K562 (cell line): ENCODE measurements around the gene CRB2. TPM values are rescaled to one million over a fixed set of nuclear protein-coding genes. Genes with fewer than 3 reads are reported as not detected.

Experiments
- ATAC-seq: fragments of 200-7000 bp; cut with Tn5 transposase; 3 replicates; pipeline ENCODE4 v1.9.1; 2020; ENCODE audit warnings: moderate library complexity
- BruUV-seq: library from RNA; stranded (reverse); fragments of 400-500 nt; replicated peaks from 2 replicates; lab custom pipeline; 2021; lab: Mats Ljungman, UMichigan
- CTCF ChIA-PET: fragments of 300-600 bp; formaldehyde crosslinking; extraction: SDS; loops from one replicate; lab custom pipeline; 2021; ENCODE audit warnings: low intra/inter-chr PET ratio; lab: Yijun Ruan, JAX
- POLR2A ChIA-PET: fragments of 300-600, 350-650 bp; sonication (Branson Sonifier 250); formaldehyde crosslinking; extraction: SDS; loops from one replicate; lab custom pipeline; 2021; ENCODE audit warnings: antibody characterized with exemption, inconsistent platforms; lab: Yijun Ruan, JAX
- DNase-seq, 4 experiments: peaks; one replicate each; pipeline versions ENCODE4 v3.0.0 to v3.0.0-alpha.2; 2011 to 2018; ENCODE audit warnings: low spot score in 3 of 4, mixed read lengths in 3 of 4; ENCODE audit errors: extremely low read depth in 1 of 4
- FAIRE-seq: peaks from 2 replicates; lab custom pipeline; 2011; peaks lifted over from hg19 to GRCh38; lab: Jason Lieb, UNC
- H2AFZ ChIP-seq: 2 replicates; pipeline ENCODE4 v1.6.0; 2011; ENCODE audit warnings: low read depth, low read length, control low read depth, inconsistent platforms
- H3K27ac ChIP-seq: fragments of 200-600 bp; 3 replicates; pipeline ENCODE4 v1.8.0; 2011; ENCODE audit warnings: low read depth, mild to moderate bottlenecking, control low read depth, inconsistent platforms, low read length, moderate library complexity, mixed read lengths; ENCODE audit errors: extremely low read depth
- H3K27me3 ChIP-seq, 2 experiments: fragments of 300-600 bp in 1 of 2; 2 replicates in 1 of 2; 3 replicates in 1 of 2; pipeline versions ENCODE4 v1.6.0 to v1.8.0; 2011; ENCODE audit warnings: inconsistent platforms in 2 of 2, low read length in 2 of 2, mild to moderate bottlenecking in 1 of 2, mixed read lengths in 1 of 2, moderate library complexity in 1 of 2; ENCODE audit not compliant: control insufficient read depth in 2 of 2, insufficient read depth in 2 of 2
- H3K36me3 ChIP-seq: fragments of 300-600 bp; 3 replicates; pipeline ENCODE4 v1.8.0; 2011; ENCODE audit warnings: mild to moderate bottlenecking, low read length, inconsistent platforms; ENCODE audit not compliant: control insufficient read depth, insufficient read depth
- H3K4me1 ChIP-seq, 2 experiments: fragments of 200-600 bp in 1 of 2; replicated peaks in 1 of 2; 2 replicates in 1 of 2; 3 replicates in 1 of 2; pipeline versions ENCODE4 v1.5.1 to v1.8.0; 2011; ENCODE audit warnings: inconsistent platforms in 2 of 2, low read length in 2 of 2, mild to moderate bottlenecking in 1 of 2, mixed read lengths in 1 of 2, moderate library complexity in 1 of 2; ENCODE audit not compliant: control insufficient read depth in 2 of 2, insufficient read depth in 2 of 2
- H3K4me2 ChIP-seq: 2 replicates; pipeline ENCODE4 v1.6.1; 2011; ENCODE audit warnings: low read length, control low read depth, inconsistent platforms, mixed read lengths; ENCODE audit not compliant: insufficient read depth
- H3K4me3 ChIP-seq: fragments of 200-600 bp; sonication (generic), shearing (Covaris generic); 2 replicates; pipeline ENCODE4 v1.5.1; 2016; ENCODE audit warnings: control low read depth, inconsistent platforms
- H3K79me2 ChIP-seq: fragments of 200-600 bp; 3 replicates; pipeline ENCODE4 v1.8.0; 2011; ENCODE audit warnings: low read length, inconsistent platforms; ENCODE audit not compliant: control insufficient read depth, insufficient read depth
- H3K9ac ChIP-seq, 2 experiments: 2 replicates each; pipeline versions ENCODE4 v1.6.0 to v1.6.1; 2011; ENCODE audit warnings: low read depth in 2 of 2, low read length in 2 of 2, control low read depth in 1 of 2, inconsistent platforms in 1 of 2, mild to moderate bottlenecking in 1 of 2, mixed read lengths in 1 of 2; ENCODE audit not compliant: insufficient read depth in 1 of 2
- H3K9me1 ChIP-seq: one replicate; pipeline ENCODE4 v1.6.0; 2011; ENCODE audit warnings: inconsistent platforms, mild to moderate bottlenecking, low read length, moderate library complexity; ENCODE audit not compliant: control insufficient read depth, insufficient read depth
- H3K9me3 ChIP-seq: replicated peaks from 2 replicates; pipeline ENCODE4 v1.5.1; 2011; ENCODE audit warnings: low read depth, low read length, inconsistent platforms; ENCODE audit not compliant: control insufficient read depth, insufficient read depth
- H4K20me1 ChIP-seq: replicated peaks from 2 replicates; pipeline ENCODE4 v1.6.1; 2011; ENCODE audit warnings: low read length, inconsistent platforms, mixed read lengths; ENCODE audit not compliant: control insufficient read depth, insufficient read depth
- NR2F6 ChIP-seq: fragments of 450-650 bp; formaldehyde crosslinking; IDR thresholded peaks from 2 replicates; pipeline ENCODE4 v1.4.0; 2020; ENCODE audit warnings: mild to moderate bottlenecking
- RBFOX2 ChIP-seq: fragments of 200-400 bp; formaldehyde crosslinking; IDR thresholded peaks from 2 replicates; pipeline ENCODE4 v1.6.1; 2017; ENCODE audit warnings: low read depth, mild to moderate bottlenecking, low read length, moderate library complexity
- RBM17 ChIP-seq: fragments of 200-400 bp; formaldehyde crosslinking; IDR thresholded peaks from 2 replicates; pipeline ENCODE4 v1.6.1; 2017; ENCODE audit warnings: low read depth, mild to moderate bottlenecking, low read length, borderline replicate concordance
- ZNF124 ChIP-seq: sonication (generic); formaldehyde crosslinking; IDR thresholded peaks from 2 replicates; pipeline ENCODE4 v1.8.1; 2022; ENCODE audit warnings: missing genetic modification reagents
- whole genome bisulfite sequencing: fragments of 100-300 bp; shearing (Covaris generic); methylation state at CpG from one replicate; pipeline ENCODE4 v1.1.6; 2016; ENCODE audit warnings: low coverage, mixed read lengths; ENCODE audit not compliant: insufficient coverage; ENCODE audit errors: missing lambda C conversion rate; 5-methylcytosine and 5-hydroxymethylcytosine counted together
- in situ Hi-C: fragments of 300-500 bp; cut with MboI; formaldehyde crosslinking; loops from 4 replicates; pipeline ENCODE4 v1.15.0; 2018; ENCODE audit warnings: inconsistent platforms, mixed read lengths
- intact Hi-C: fragments of 100-400 bp; cut with micrococcal nuclease; formaldehyde crosslinking; loops from 2 replicates; pipeline ENCODE4 v1.14.2; 2022
- polyA plus RNA-seq, 8 experiments: library from polyadenylated mRNA; depleted of rRNA in 4 of 8; stranded (reverse) in 5 of 8; unstranded in 3 of 8; fragments of >200 nt; fragmentation: Nextera tagmentation in 2 of 8; fragmentation: Illumina TruSeq in 1 of 8; extraction: Ambion mirVana in 2 of 8; extraction: Trizol in 1 of 8; gene quantifications; 2 replicates each; pipeline versions ENCODE4 v1.2.1 to v1.2.3, GENCODE V29; 2011 to 2014; ENCODE audit warnings: inconsistent platforms in 1 of 8, missing spikeins in 1 of 8
- total RNA-seq, 7 experiments: library from RNA; depleted of rRNA in 6 of 7; stranded (reverse); fragments of >200 nt in 6 of 7; fragmentation: Illumina TruSeq in 2 of 7; extraction: Trizol in 2 of 7; gene quantifications; 2 replicates each; pipeline versions ENCODE4 v1.2.1 to v1.2.3, GENCODE V29; 2011 to 2021; ENCODE audit warnings: low replicate concordance in 1 of 7
- TF ChIP-seq, protein P1 (sequence below): fragments of 450-650 bp; IDR thresholded peaks from 2 replicates; pipeline ENCODE4 v1.6.1; 2016; ENCODE audit warnings: mild to moderate bottlenecking

The CRB2 gene
- total and polyA plus RNA-seq, 9 of the 15 experiments (the other 6 are each of a cell fraction or from before 2014, with no cell fraction given) = 0.13 to 1.2 (median 0.25) TPM; not detected in 2

DNA sequence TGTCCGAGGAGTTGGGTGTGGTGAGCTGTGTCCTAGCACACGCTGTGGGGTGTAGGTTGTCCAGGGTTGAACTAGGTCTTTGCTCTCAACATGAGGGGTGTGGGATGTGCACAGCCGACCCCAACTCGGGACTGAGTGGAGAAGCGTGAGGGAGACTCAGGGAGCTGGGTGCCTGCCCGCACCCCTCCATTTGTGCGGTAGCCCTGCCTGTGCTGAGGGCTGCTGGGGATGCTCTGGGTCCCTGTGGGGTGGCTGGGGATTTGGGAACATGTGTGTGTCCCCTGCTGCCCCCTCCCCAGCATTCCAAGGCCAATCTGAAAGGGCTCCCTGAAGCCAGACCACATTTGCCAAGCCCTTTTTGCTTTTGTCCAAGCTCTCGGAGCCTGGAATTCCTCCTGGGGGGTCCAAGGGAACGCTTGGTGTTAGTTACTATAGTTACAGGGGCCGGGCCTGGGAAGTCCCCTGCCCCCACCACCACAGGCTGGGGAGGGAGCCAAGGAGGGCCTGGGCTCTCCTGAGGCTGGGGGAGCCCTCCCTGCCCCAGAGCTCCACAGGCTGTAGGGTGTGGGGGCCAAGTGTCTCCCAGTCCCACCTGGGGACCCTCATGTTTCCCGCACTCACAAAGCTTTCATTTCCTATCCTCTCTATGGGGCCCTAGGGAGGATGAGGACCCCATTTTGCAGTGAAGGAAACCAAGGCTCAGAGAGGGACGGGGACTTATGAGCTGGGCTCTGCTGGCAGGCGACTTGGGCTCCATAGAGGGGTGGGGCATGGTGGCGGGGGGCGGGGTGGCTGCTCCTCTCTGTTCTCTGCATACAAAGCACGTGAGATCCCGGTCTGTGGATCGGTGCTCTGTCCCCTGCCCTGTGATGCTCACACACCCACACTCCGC, 1.1 kb downstream of the CRB2 start:
- Histone ChIP-seq H3K4me1 (peaks cover 36 to 81% of the 10 kb centered on the region in 2 experiments), H2AFZ (no peak overlapping the region; the same call in 1 of the 2 replicates), H3K9ac (peak overlapping the region in 1 of 2 experiments; percentile 80; a peak in 2 of 4 replicates), H3K27ac (no peak overlapping the region), H3K9me1 (no peaks in the 10 kb centered on the region)
- 67% methylated on average over 14 of the region's 19 CpGs for WGBS
- ChIA-PET CTCF (interaction anchor here (5.6 kb wide), 1 partner anchor 28 kb away, joined by 75 read pairs; no protein-coding TSS in a partner anchor), POLR2A (no interaction called here)
- BruUV-seq = no TSS peak
- intact Hi-C loops = no loop called here
- no peak for TF ChIP-seq RBM17
- no peak for TF ChIP-seq NR2F6 (CRISPR knock-in tag)
- TF ChIP-seq, all 486 proteins: peak for 0
- Histone ChIP-seq H3K4me2 (no peak overlapping the region), H4K20me1 (no peaks in the 10 kb centered on the region), H3K4me3 (no peak overlapping the region), H3K79me2 (no peaks in the 10 kb centered on the region), H3K36me3 (no peaks in the 10 kb centered on the region), H3K9me3 (no peaks in the 10 kb centered on the region), H3K27me3 (peaks cover 0 to 15% of the 10 kb centered on the region in 2 experiments; a peak in 2 of 5 replicates)
- no peak for ATAC-seq
- in situ Hi-C loops = loop anchor here (10.0 kb wide), 1 partner anchor 892 kb away; no protein-coding TSS in a partner anchor
- FAIRE-seq = no peak
- no peak for DNase-seq

DNA sequence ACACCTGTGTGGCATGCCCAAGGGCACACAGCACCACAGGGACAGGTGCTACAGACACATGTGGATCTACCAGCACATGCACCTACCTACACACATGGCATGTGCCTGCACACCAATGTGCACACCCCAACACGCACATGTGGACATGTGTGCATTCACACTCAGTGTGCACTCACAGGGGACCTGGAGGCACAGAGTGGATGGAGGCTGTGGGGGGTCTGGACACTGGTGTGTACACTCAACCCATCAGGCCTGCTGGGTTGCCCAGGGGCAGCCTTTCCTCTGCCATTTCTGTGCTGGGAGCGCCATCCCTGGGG, 1.7 kb downstream of the CRB2 start:
- FAIRE-seq (no peak), DNase-seq (no peak), ATAC-seq (no peak)
- TF ChIP-seq ZNF124 = peak; percentile 27; the same call in 1 of the 2 replicates
- TF ChIP-seq, protein P1, sequence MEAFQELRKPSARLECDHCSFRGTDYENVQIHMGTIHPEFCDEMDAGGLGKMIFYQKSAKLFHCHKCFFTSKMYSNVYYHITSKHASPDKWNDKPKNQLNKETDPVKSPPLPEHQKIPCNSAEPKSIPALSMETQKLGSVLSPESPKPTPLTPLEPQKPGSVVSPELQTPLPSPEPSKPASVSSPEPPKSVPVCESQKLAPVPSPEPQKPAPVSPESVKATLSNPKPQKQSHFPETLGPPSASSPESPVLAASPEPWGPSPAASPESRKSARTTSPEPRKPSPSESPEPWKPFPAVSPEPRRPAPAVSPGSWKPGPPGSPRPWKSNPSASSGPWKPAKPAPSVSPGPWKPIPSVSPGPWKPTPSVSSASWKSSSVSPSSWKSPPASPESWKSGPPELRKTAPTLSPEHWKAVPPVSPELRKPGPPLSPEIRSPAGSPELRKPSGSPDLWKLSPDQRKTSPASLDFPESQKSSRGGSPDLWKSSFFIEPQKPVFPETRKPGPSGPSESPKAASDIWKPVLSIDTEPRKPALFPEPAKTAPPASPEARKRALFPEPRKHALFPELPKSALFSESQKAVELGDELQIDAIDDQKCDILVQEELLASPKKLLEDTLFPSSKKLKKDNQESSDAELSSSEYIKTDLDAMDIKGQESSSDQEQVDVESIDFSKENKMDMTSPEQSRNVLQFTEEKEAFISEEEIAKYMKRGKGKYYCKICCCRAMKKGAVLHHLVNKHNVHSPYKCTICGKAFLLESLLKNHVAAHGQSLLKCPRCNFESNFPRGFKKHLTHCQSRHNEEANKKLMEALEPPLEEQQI = no peak
- TF ChIP-seq RBFOX2 = no peak
- WGBS = 92% methylated on average over 2 of the region's 2 CpGs
- ChIA-PET POLR2A (no interaction called here), CTCF (interaction anchor here (5.6 kb wide), 1 partner anchor 27 kb away, joined by 75 read pairs; no protein-coding TSS in a partner anchor)
- no TSS peak for BruUV-seq
- no peaks in the 10 kb centered on the region for H3K9me1 ChIP-seq
- intact Hi-C loops = no loop called here
- H3K36me3 ChIP-seq = no peaks in the 10 kb centered on the region
- no peak overlapping the region for H3K4me3 ChIP-seq
- peaks cover 0 to 10% of the 10 kb centered on the region in 2 experiments; a peak in 2 of 5 replicates for H3K27me3 ChIP-seq
- in situ Hi-C loops = loop anchor here (10.0 kb wide), 1 partner anchor 893 kb away; no protein-coding TSS in a partner anchor
- H2AFZ ChIP-seq = no peak overlapping the region
- H3K9ac ChIP-seq = peak overlapping the region in 1 of 2 experiments; percentile 80; a peak in 1 of 4 replicates
- H3K27ac ChIP-seq = no peak overlapping the region
- no peak overlapping the region for H3K4me2 ChIP-seq
- no peaks in the 10 kb centered on the region for H3K79me2 ChIP-seq
- H3K9me3 ChIP-seq = no peaks in the 10 kb centered on the region
- no peaks in the 10 kb centered on the region for H4K20me1 ChIP-seq
- H3K4me1 ChIP-seq = peaks cover 36 to 85% of the 10 kb centered on the region in 2 experiments
